ENCODE data around the gene CACNA1S. TPM values are rescaled to one million over a fixed set of nuclear protein-coding genes. Genes with fewer than 3 reads are reported as not detected.

Gene CACNA1S
- total RNA-seq, 1 experiment from 2014 or later, result not detected

- Histone ChIP-seq H3K79me2 (ENCODE audit: insufficient read depth, low read length) (no peaks in the 10 kb centered on the region), H2BK5ac (ENCODE audit: insufficient read length, low read length) (no peak overlapping the region), H4K91ac (ENCODE audit: insufficient read length, low read depth, low read length) (no peak overlapping the region), H3K56ac (ENCODE audit: insufficient read length, low read depth, low read length) (no peak overlapping the region), H2AFZ (ENCODE audit: low read length) (no peak overlapping the region), H3K23me2 (ENCODE audit: insufficient read length, low read depth, low read length, poor library complexity, severe bottlenecking) (no peaks in the 10 kb centered on the region), H3K27ac (ENCODE audit: insufficient read length, low read depth, low read length) (no peak overlapping the region), H2BK12ac (ENCODE audit: insufficient read length, low read depth, low read length) (no peak overlapping the region), H2BK20ac (ENCODE audit: low read depth, low read length, poor library complexity, severe bottlenecking) (no peak overlapping the region), H3K9ac (ENCODE audit: extremely low read depth, insufficient read length, low read length) (no peak overlapping the region), H3K9me3 (ENCODE audit: control insufficient read depth, low read depth, low read length) (no peaks in the 10 kb centered on the region), H2BK120ac (ENCODE audit: low read depth, low read length, poor library complexity, severe bottlenecking) (no peak overlapping the region), H3K4me2 (ENCODE audit: insufficient read depth, insufficient read length, low read length) (no peak overlapping the region), H3T11ph (ENCODE audit: low read length) (no peak overlapping the region), H3K18ac (ENCODE audit: insufficient read length, low read depth, low read length) (no peak overlapping the region), H3K14ac (ENCODE audit: insufficient read depth, low read length) (no peak overlapping the region; the same call in 1 of the 2 replicates), H3K23ac (ENCODE audit: insufficient read length, low read depth, low read length) (no peak overlapping the region), H2AK5ac (ENCODE audit: insufficient read length, low read length) (no peak overlapping the region), H2BK15ac (ENCODE audit: low read depth, low read length) (no peak overlapping the region), H4K8ac (replicated peaks; ENCODE audit: insufficient read length, low read depth, low read length) (no peak overlapping the region), H4K5ac (ENCODE audit: insufficient read length, low read depth, low read length) (no peak overlapping the region), H4K20me1 (ENCODE audit: control insufficient read depth, insufficient read depth, insufficient read length) (no peaks in the 10 kb centered on the region), H3K79me1 (ENCODE audit: insufficient read depth, low read depth, low read length, poor library complexity, severe bottlenecking) (no peaks in the 10 kb centered on the region), H3K27me3 (ENCODE audit: insufficient read depth, low read length) (no peaks in the 10 kb centered on the region), H3K4me1 (ENCODE audit: insufficient read depth, low read length) (no peaks in the 10 kb centered on the region), H3K4ac (ENCODE audit: low read depth, low read length) (no peak overlapping the region)
- no peak for DNase-seq
- Mint-ChIP-seq H3K27ac (no peak overlapping the region), H3K4me1 (peaks cover 10 to 11% of the 10 kb centered on the region in 2 experiments), H3K27me3 (ENCODE audit: low read depth) (no peaks in the 10 kb centered on the region), H3K4me3 (no peak overlapping the region), H3K36me3 (ENCODE audit: insufficient read depth in 1 of 3, low read depth in 3 of 3) (peaks cover 2 to 10% (median 9%) of the 10 kb centered on the region in 3 experiments; a peak in 5 of 7 replicates), H3K9me3 (no peaks in the 10 kb centered on the region)
- no peak for TF ChIP-seq CTCF (conservative IDR thresholded peaks at IDR 0.05)
- WGBS (ENCODE audit: extremely low coverage, insufficient read length, low lambda C conversion rate), result no CpG with 5 or more reads among the region's 2 CpGs
Measured at GRCh38 chr1:201006450-201006849, 105.8 kb downstream of the CACNA1S start.

All from H9 (cell line).